OCI-LY7 (cell line): ENCODE measurements around the gene PRKD3. TPM values are rescaled to one million over a fixed set of nuclear protein-coding genes. Genes with fewer than 3 reads are reported as not detected.
A peak's percentile ranks its signal among the peaks of the same experiment; 100 is the strongest.

Experiments
- BruUV-seq: library from RNA; stranded (reverse); fragments of 400-500 nt; replicated peaks from 2 replicates; lab custom pipeline; 2021; lab: Mats Ljungman, UMichigan
- CTCF ChIA-PET: fragments of 300-600 bp; sonication (Branson Sonifier 250); formaldehyde crosslinking; loops from one replicate; lab custom pipeline; 2022; ENCODE audit warnings: antibody characterized with exemption; ENCODE audit not compliant: unreplicated experiment; lab: Charles Lee
- POLR2A ChIA-PET: fragments of 300-600 bp; sonication (Branson Sonifier 250); formaldehyde crosslinking; loops from one replicate; lab custom pipeline; 2022; ENCODE audit warnings: antibody characterized with exemption; lab: Charles Lee
- DNase-seq: peaks from one replicate; pipeline ENCODE4 v3.0.0-alpha.2; 2015; ENCODE audit warnings: low spot score
- H2AFZ ChIP-seq: fragments of 200-600 bp; sonication (generic), shearing (Covaris generic); 2 replicates; pipeline ENCODE4 v1.6.1; 2014; ENCODE audit warnings: mild to moderate bottlenecking, antibody characterized with exemption, low read length, moderate library complexity
- H3K27ac ChIP-seq: fragments of 200-600 bp; sonication (generic); 2 replicates; pipeline ENCODE4 v1.5.1; 2014; ENCODE audit warnings: mixed run types, low read depth, mild to moderate bottlenecking, moderate library complexity, low read length, inconsistent platforms; ENCODE audit not compliant: poor library complexity, severe bottlenecking
- H3K36me3 ChIP-seq: fragments of 200-600 bp; sonication (generic); 2 replicates; pipeline ENCODE4 v1.6.1; 2014; ENCODE audit warnings: mild to moderate bottlenecking, antibody characterized with exemption, low read length, moderate library complexity, mixed read lengths; ENCODE audit not compliant: insufficient read depth
- H3K4me1 ChIP-seq: fragments of 200-600 bp; sonication (generic); 2 replicates; pipeline ENCODE4 v1.5.1; 2014; ENCODE audit warnings: mild to moderate bottlenecking, low read length; ENCODE audit not compliant: insufficient read depth, poor library complexity, severe bottlenecking
- H3K4me2 ChIP-seq: fragments of 200-600 bp; sonication (generic); 2 replicates; pipeline ENCODE4 v1.6.1; 2014; ENCODE audit warnings: mild to moderate bottlenecking, low read length
- H3K4me3 ChIP-seq: fragments of 200-600 bp; sonication (generic); 2 replicates; pipeline ENCODE4 v1.5.1; 2014; ENCODE audit warnings: mild to moderate bottlenecking, low read depth, low read length; ENCODE audit not compliant: poor library complexity, severe bottlenecking
- H3K79me2 ChIP-seq: fragments of 200-600 bp; sonication (generic); 2 replicates; pipeline ENCODE4 v1.6.1; 2016; ENCODE audit warnings: low read depth, mild to moderate bottlenecking, low read length, moderate library complexity, mixed read lengths; ENCODE audit not compliant: insufficient read depth
- H3K9me2 ChIP-seq: fragments of 200-600 bp; sonication (generic); 2 replicates; pipeline ENCODE4 v1.6.1; 2016; ENCODE audit warnings: mild to moderate bottlenecking, low read length, mixed read lengths; ENCODE audit not compliant: insufficient read depth
- H3K9me3 ChIP-seq: fragments of 200-600 bp; sonication (generic); 2 replicates; pipeline ENCODE4 v1.6.1; 2014; ENCODE audit warnings: mild to moderate bottlenecking, mixed run types, low read length, mixed read lengths
- H4K20me1 ChIP-seq: fragments of 200-600 bp; sonication (generic); 2 replicates; pipeline ENCODE4 v1.6.1; 2014; ENCODE audit warnings: mild to moderate bottlenecking, antibody characterized with exemption, low read length, moderate library complexity, mixed read lengths; ENCODE audit not compliant: insufficient read depth
- EZH2phosphoT487 ChIP-seq: fragments of 200-600 bp; sonication (generic); IDR thresholded peaks from 2 replicates; pipeline ENCODE4 v1.6.1; 2018; ENCODE audit warnings: low read depth, borderline replicate concordance, mild to moderate bottlenecking, mixed run types, antibody characterized with exemption, low read length, moderate library complexity, mixed read lengths
- intact Hi-C: fragments of 100-400 bp; cut with micrococcal nuclease; formaldehyde crosslinking; loops from one replicate; pipeline ENCODE4 v1.10.0; 2022; ENCODE audit not compliant: unreplicated experiment
- total RNA-seq, 2 experiments: library from RNA; depleted of rRNA in 1 of 2; stranded (reverse); fragments of >200 nt in 1 of 2; shearing (Covaris generic) in 1 of 2; gene quantifications; 2 replicates each; pipeline ENCODE4 v1.2.3, GENCODE V29; 2014 to 2022
- TF ChIP-seq, protein P1 (sequence below): fragments of 200-600 bp; sonication (generic); conservative IDR thresholded peaks from 2 replicates; pipeline ENCODE4 v1.5.1; 2014; ENCODE audit warnings: mild to moderate bottlenecking, antibody characterized with exemption, low read length, moderate library complexity, mixed read lengths

PRKD3 gene
- total RNA-seq, 2 experiments from 2014 or later, result 74.3 to 174 TPM

DNA sequence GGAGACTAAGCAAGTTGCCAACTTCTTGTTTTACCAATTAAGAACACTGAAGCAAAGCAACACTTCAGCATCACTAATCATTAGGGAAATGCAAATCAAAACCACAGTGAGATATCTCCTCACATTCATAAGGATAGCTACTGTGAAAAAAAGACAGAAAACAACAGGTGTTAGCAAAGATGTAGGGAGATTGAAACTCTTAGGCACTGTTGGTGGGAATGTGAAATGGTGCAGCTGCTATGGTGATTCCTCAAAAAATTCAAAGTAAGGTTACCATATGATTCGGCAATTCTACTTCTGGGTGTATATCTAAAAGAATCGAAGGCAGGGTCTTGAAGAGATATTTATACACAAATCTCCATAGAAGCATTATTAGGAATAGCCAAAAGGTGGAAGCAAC lies 8.6 kb upstream of the PRKD3 start:
- Histone ChIP-seq H3K36me3 (no peaks in the 10 kb centered on the region), H3K4me3 (peak overlapping the region; percentile 0), H3K79me2 (peaks cover 16% of the 10 kb centered on the region; the same call in 1 of the 2 replicates), H3K27ac (peak overlapping the region; percentile 4), H4K20me1 (no peaks in the 10 kb centered on the region), H3K4me1 (peaks cover 64% of the 10 kb centered on the region), H3K4me2 (peak overlapping the region; percentile 52), H3K9me3 (no peaks in the 10 kb centered on the region), H3K9me2 (no peaks in the 10 kb centered on the region), H2AFZ (no peak overlapping the region)
- intact Hi-C loops, result no loop called here
- no peak for DNase-seq
- POLR2A ChIA-PET, result interaction anchor here (0.6 to 1.0 kb wide), 3 partner anchors 11 to 350 kb away, joined by 3 to 5 read pairs (median 4); no protein-coding TSS in a partner anchor
- BruUV-seq, result no TSS peak
- TF ChIP-seq, protein P1, sequence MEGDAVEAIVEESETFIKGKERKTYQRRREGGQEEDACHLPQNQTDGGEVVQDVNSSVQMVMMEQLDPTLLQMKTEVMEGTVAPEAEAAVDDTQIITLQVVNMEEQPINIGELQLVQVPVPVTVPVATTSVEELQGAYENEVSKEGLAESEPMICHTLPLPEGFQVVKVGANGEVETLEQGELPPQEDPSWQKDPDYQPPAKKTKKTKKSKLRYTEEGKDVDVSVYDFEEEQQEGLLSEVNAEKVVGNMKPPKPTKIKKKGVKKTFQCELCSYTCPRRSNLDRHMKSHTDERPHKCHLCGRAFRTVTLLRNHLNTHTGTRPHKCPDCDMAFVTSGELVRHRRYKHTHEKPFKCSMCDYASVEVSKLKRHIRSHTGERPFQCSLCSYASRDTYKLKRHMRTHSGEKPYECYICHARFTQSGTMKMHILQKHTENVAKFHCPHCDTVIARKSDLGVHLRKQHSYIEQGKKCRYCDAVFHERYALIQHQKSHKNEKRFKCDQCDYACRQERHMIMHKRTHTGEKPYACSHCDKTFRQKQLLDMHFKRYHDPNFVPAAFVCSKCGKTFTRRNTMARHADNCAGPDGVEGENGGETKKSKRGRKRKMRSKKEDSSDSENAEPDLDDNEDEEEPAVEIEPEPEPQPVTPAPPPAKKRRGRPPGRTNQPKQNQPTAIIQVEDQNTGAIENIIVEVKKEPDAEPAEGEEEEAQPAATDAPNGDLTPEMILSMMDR, result no peak
- TF ChIP-seq EZH2phosphoT487, result no peak
- CTCF ChIA-PET, result no interaction called here

DNA sequence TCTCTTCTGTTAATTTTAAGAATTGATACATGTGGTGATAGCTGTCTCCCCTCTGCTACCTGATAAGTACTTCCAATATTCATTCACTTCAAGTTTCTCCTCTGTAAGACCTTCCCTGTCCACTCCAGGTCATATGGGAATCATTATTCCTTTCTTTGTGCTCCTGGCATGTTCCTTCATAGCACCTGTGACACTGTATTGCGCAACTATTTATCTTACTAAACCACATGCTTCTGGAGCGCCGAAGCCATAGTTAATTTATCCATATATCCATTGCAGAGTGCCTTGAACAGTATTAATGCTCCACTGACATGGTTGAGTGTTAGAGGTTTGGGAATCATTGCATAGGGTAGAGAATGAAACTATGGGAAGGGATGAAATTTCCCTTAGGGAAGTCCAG lies 7.9 kb upstream of the PRKD3 start:
- Histone ChIP-seq H3K4me2 (peak overlapping the region; percentile 52; the same call in 1 of the 2 replicates), H4K20me1 (no peaks in the 10 kb centered on the region), H3K9me2 (no peaks in the 10 kb centered on the region), H2AFZ (no peak overlapping the region), H3K9me3 (no peaks in the 10 kb centered on the region), H3K36me3 (no peaks in the 10 kb centered on the region), H3K4me1 (peaks cover 57% of the 10 kb centered on the region), H3K27ac (no peak overlapping the region), H3K79me2 (peaks cover 16% of the 10 kb centered on the region; the same call in 1 of the 2 replicates), H3K4me3 (no peak overlapping the region)
- ChIA-PET CTCF (no interaction called here), POLR2A (interaction anchor here (1.0 kb wide), 1 partner anchor 10 kb away, joined by 4 read pairs; no protein-coding TSS in a partner anchor)
- intact Hi-C loops, result no loop called here
- DNase-seq, result no peak
- BruUV-seq, result no TSS peak
- TF ChIP-seq, protein P1, result no peak
- no peak for TF ChIP-seq EZH2phosphoT487

DNA sequence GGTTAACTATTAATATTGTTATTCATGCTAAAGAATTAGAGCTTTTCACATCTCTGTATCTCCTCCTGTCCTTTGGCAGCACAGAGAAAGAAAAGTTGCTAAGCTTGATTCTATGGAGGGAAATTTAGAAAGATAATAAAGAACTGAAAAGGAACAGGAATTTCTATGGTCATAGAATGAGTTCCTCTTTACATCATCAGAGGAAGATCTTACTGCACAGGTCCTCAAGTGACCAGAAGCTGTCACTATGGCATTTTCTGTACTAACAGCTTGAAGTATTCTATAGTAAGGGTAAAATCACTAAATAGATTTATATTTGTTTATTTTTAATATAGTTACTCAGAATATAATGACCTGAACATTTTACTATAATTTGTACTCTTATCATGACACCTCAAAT lies 6.0 kb upstream of the PRKD3 start:
- CTCF ChIA-PET, result no interaction called here
- DNase-seq, result no peak
- Histone ChIP-seq H4K20me1 (no peaks in the 10 kb centered on the region), H3K4me1 (peaks cover 50% of the 10 kb centered on the region), H3K4me2 (no peak overlapping the region), H3K79me2 (peaks cover 6% of the 10 kb centered on the region; the same call in 1 of the 2 replicates), H2AFZ (no peak overlapping the region), H3K27ac (no peak overlapping the region), H3K36me3 (no peaks in the 10 kb centered on the region), H3K9me2 (no peaks in the 10 kb centered on the region), H3K9me3 (no peaks in the 10 kb centered on the region), H3K4me3 (no peak overlapping the region)
- no TSS peak for BruUV-seq
- TF ChIP-seq EZH2phosphoT487, result no peak
- TF ChIP-seq, protein P1, result no peak
- POLR2A ChIA-PET, result interaction anchor here (0.6 to 2.8 kb wide), 12 partner anchors 8 to 1274 kb away, joined by 3 to 14 read pairs (median 6); no protein-coding TSS in a partner anchor
- intact Hi-C loops, result no loop called here
